IMR-90 (cell line): ENCODE data around the gene SNTG2. TPM values are rescaled to one million over a fixed set of nuclear protein-coding genes. Genes with fewer than 3 reads are reported as not detected.

Experiments used
- ATAC-seq: fragments of 200-7000 bp; cut with Tn5 transposase; 2 replicates; pipeline ENCODE4 v1.9.1; 2020; ENCODE audit warnings: low read depth, mild to moderate bottlenecking, moderate library complexity
- BruUV-seq: library from RNA; stranded (reverse); fragments of 400-500 nt; replicated peaks from 2 replicates; lab custom pipeline; 2021; lab: Mats Ljungman, UMichigan
- CTCF ChIA-PET: fragments of 300-600 bp; formaldehyde crosslinking; extraction: SDS; loops from one replicate; lab custom pipeline; 2021; ENCODE audit warnings: antibody characterized with exemption; lab: Yijun Ruan, JAX
- POLR2A ChIA-PET: fragments of 300-600 bp; sonication (Branson Sonifier 250); formaldehyde crosslinking; loops from one replicate; lab custom pipeline; 2022; ENCODE audit warnings: antibody characterized with exemption; ENCODE audit not compliant: unreplicated experiment; lab: Charles Lee
- DNase-seq: peaks from one replicate; pipeline ENCODE4 v3.0.0; 2013
- H2AFZ ChIP-seq: replicated peaks from 2 replicates; pipeline ENCODE3; 2013; ENCODE audit warnings: low read length, mild to moderate bottlenecking; ENCODE audit not compliant: poor library complexity
- H2AK5ac ChIP-seq: 2 replicates; pipeline ENCODE4 v1.6.1; 2013; ENCODE audit warnings: low read depth, low read length, inconsistent platforms
- H2AK9ac ChIP-seq: replicated peaks from 2 replicates; pipeline ENCODE3; 2013; ENCODE audit warnings: mild to moderate bottlenecking, low read depth, low read length, moderate library complexity; ENCODE audit not compliant: poor library complexity
- H2BK120ac ChIP-seq: 2 replicates; pipeline ENCODE4 v1.6.1; 2013; ENCODE audit warnings: low read depth, low read length, inconsistent platforms
- H2BK15ac ChIP-seq: 3 replicates; pipeline ENCODE4 v1.6.1; 2013; ENCODE audit warnings: low read depth, low read length, inconsistent platforms
- H2BK20ac ChIP-seq: 2 replicates; pipeline ENCODE4 v1.6.1; 2013; ENCODE audit warnings: low read depth, mild to moderate bottlenecking, inconsistent platforms, low read length, moderate library complexity
- H2BK5ac ChIP-seq: 2 replicates; pipeline ENCODE4 v1.6.1; 2013; ENCODE audit warnings: mild to moderate bottlenecking, low read depth, low read length, inconsistent platforms; ENCODE audit not compliant: poor library complexity, severe bottlenecking
- H3K14ac ChIP-seq: replicated peaks from 2 replicates; pipeline ENCODE4 v1.6.1; 2013; ENCODE audit warnings: low read depth, low read length, inconsistent platforms
- H3K18ac ChIP-seq: 2 replicates; pipeline ENCODE4 v1.6.1; 2013; ENCODE audit warnings: low read depth, low read length, control low read depth
- H3K23ac ChIP-seq: 2 replicates; pipeline ENCODE4 v1.6.1; 2013; ENCODE audit warnings: low read depth, low read length, inconsistent platforms
- H3K27ac ChIP-seq: 2 replicates; pipeline ENCODE4 v1.5.1; 2013; ENCODE audit warnings: mild to moderate bottlenecking, control low read depth, low read length; ENCODE audit not compliant: insufficient read depth
- H3K27me3 ChIP-seq: 2 replicates; pipeline ENCODE4 v1.6.1; 2013; ENCODE audit warnings: low read length; ENCODE audit not compliant: control insufficient read depth, insufficient read depth
- H3K36me3 ChIP-seq: 2 replicates; pipeline ENCODE4 v1.6.1; 2013; ENCODE audit warnings: low read length, mixed read lengths; ENCODE audit not compliant: control insufficient read depth, insufficient read depth
- H3K4ac ChIP-seq: 2 replicates; pipeline ENCODE4 v1.6.1; 2013; ENCODE audit warnings: low read depth, low read length, inconsistent platforms
- H3K4me1 ChIP-seq: 2 replicates; pipeline ENCODE4 v1.6.1; 2013; ENCODE audit warnings: low read length, mixed read lengths; ENCODE audit not compliant: control insufficient read depth, insufficient read depth
- H3K4me2 ChIP-seq: 2 replicates; pipeline ENCODE4 v1.6.1; 2013; ENCODE audit warnings: low read depth, mild to moderate bottlenecking, control low read depth, low read length, moderate library complexity
- H3K4me3 ChIP-seq: 2 replicates; pipeline ENCODE4 v1.5.1; 2013; ENCODE audit warnings: low read depth, mild to moderate bottlenecking, control low read depth, low read length, moderate library complexity; ENCODE audit not compliant: insufficient read depth
- H3K56ac ChIP-seq: 2 replicates; pipeline ENCODE4 v1.6.1; 2013; ENCODE audit warnings: low read length, inconsistent platforms; ENCODE audit not compliant: insufficient read depth; ENCODE audit errors: extremely low read depth
- H3K79me1 ChIP-seq, 2 experiments: 2 replicates each; pipeline ENCODE4 v1.6.1; 2013; ENCODE audit warnings: low read length in 2 of 2, inconsistent platforms in 1 of 2, low read depth in 1 of 2
- H3K9ac ChIP-seq: 2 replicates; pipeline ENCODE4 v1.6.1; 2013; ENCODE audit warnings: low read depth, low read length, control low read depth
- H3K9me1 ChIP-seq: 2 replicates; pipeline ENCODE4 v1.6.1; 2013; ENCODE audit warnings: low read length, inconsistent platforms; ENCODE audit not compliant: insufficient read depth
- H3K9me3 ChIP-seq: 2 replicates; pipeline ENCODE4 v1.6.1; 2013; ENCODE audit warnings: low read length; ENCODE audit not compliant: control insufficient read depth, insufficient read depth
- H4K20me1 ChIP-seq: 2 replicates; pipeline ENCODE4 v1.6.1; 2013; ENCODE audit warnings: low read length, inconsistent platforms; ENCODE audit not compliant: insufficient read depth
- H4K5ac ChIP-seq: 2 replicates; pipeline ENCODE4 v1.6.1; 2013; ENCODE audit warnings: mild to moderate bottlenecking, low read depth, low read length, control low read depth
- H4K8ac ChIP-seq, 2 experiments: 2 replicates each; pipeline ENCODE4 v1.6.1; 2013; ENCODE audit warnings: low read depth in 2 of 2, low read length in 2 of 2, control low read depth in 1 of 2, inconsistent platforms in 1 of 2
- H4K91ac ChIP-seq: 2 replicates; pipeline ENCODE4 v1.6.1; 2013; ENCODE audit warnings: low read depth, low read length, inconsistent platforms; ENCODE audit not compliant: insufficient read depth
- BHLHE40 ChIP-seq: fragments of 150-350 bp; IDR thresholded peaks from 2 replicates; pipeline ENCODE4 v1.6.1; 2016; ENCODE audit warnings: mild to moderate bottlenecking, low read depth, low read length
- CEBPB ChIP-seq: IDR thresholded peaks from 2 replicates; pipeline ENCODE4 v1.6.1; 2012; ENCODE audit warnings: low read depth, low read length, improper control_type of control experiment
- CHD1 ChIP-seq: IDR thresholded peaks from 2 replicates; pipeline ENCODE4 v1.6.1; 2012; ENCODE audit warnings: low read depth, low read length, improper control_type of control experiment
- ELK1 ChIP-seq: fragments of 150-350 bp; IDR thresholded peaks from 2 replicates; pipeline ENCODE4 v1.6.1; 2016; ENCODE audit warnings: low read depth, mild to moderate bottlenecking, low read length, moderate library complexity, borderline replicate concordance
- FOS ChIP-seq: fragments of 150-350 bp; IDR thresholded peaks from 2 replicates; pipeline ENCODE4 v1.6.1; 2016; ENCODE audit warnings: low read depth, low read length
- MAFK ChIP-seq: IDR thresholded peaks from 2 replicates; pipeline ENCODE4 v1.6.1; 2012; ENCODE audit warnings: low read depth, low read length, improper control_type of control experiment
- MAZ ChIP-seq: IDR thresholded peaks from 2 replicates; pipeline ENCODE4 v1.6.1; 2012; ENCODE audit warnings: low read depth, mild to moderate bottlenecking, low read length, improper control_type of control experiment, moderate library complexity, borderline replicate concordance
- MXI1 ChIP-seq: IDR thresholded peaks from 2 replicates; pipeline ENCODE4 v1.6.1; 2012; ENCODE audit warnings: low read depth, mild to moderate bottlenecking, low read length, moderate library complexity, borderline replicate concordance
- NFE2L2 ChIP-seq: fragments of 150-350 bp; IDR thresholded peaks from 2 replicates; pipeline ENCODE4 v1.6.1; 2016; ENCODE audit warnings: low read depth, mild to moderate bottlenecking, low read length
- POLR2A ChIP-seq: IDR thresholded peaks from 2 replicates; pipeline ENCODE4 v1.6.1; 2012; ENCODE audit warnings: mild to moderate bottlenecking, low read depth, low read length
- RAD21 ChIP-seq: IDR thresholded peaks from 2 replicates; pipeline ENCODE4 v1.6.1; 2012; ENCODE audit warnings: low read length, improper control_type of control experiment
- RFX5 ChIP-seq: IDR thresholded peaks from 2 replicates; pipeline ENCODE4 v1.8.0; 2012; ENCODE audit warnings: low read depth, mild to moderate bottlenecking, low read length, moderate library complexity
- SMC3 ChIP-seq: fragments of 150-350 bp; IDR thresholded peaks from 2 replicates; pipeline ENCODE4 v1.6.1; 2016; ENCODE audit warnings: low read depth, mild to moderate bottlenecking, antibody characterized with exemption, low read length, moderate library complexity
- WGBS, 2 experiments: methylation state at CpG; one replicate each; pipeline versions ENCODE4 v1.1.5 to v1.1.7; 2013; ENCODE audit warnings: missing lambda C conversion rate in 2 of 2; ENCODE audit not compliant: insufficient read length in 1 of 2; ENCODE audit errors: extremely low coverage in 2 of 2; 5-methylcytosine and 5-hydroxymethylcytosine counted together
- dilution Hi-C: fragments of 300-500 bp; cut with HindIII; formaldehyde crosslinking; loops from one replicate; pipeline ENCODE4 v1.14.3; 2018; ENCODE audit warnings: low sequenced_read_pairs; ENCODE audit not compliant: unreplicated experiment
- in situ Hi-C: fragments of 300-500 bp; cut with MboI; formaldehyde crosslinking; loops from 3 replicates; pipeline ENCODE4 v1.14.3; 2019; ENCODE audit warnings: low sequenced_read_pairs, inconsistent platforms, mixed read lengths
- intact Hi-C: fragments of 100-400 bp; cut with micrococcal nuclease; formaldehyde crosslinking; loops from 2 replicates; pipeline ENCODE4 v1.10.0; 2022
- polyA plus RNA-seq, 3 experiments: library from polyadenylated mRNA; depleted of rRNA; stranded (reverse); fragments of >200 nt; gene quantifications; 2 replicates each; pipeline ENCODE4 v1.2.3, GENCODE V29; 2012; ENCODE audit warnings: low replicate concordance in 1 of 3
- total RNA-seq: library from RNA; depleted of rRNA; stranded (reverse); fragments of >200 nt; gene quantifications from 2 replicates; pipeline ENCODE4 v1.2.3, GENCODE V29; 2012

Gene SNTG2
- total and polyA plus RNA-seq, 2 of the 4 experiments (the other 2 are of a cell fraction), result under 0.01 to 0.17 TPM

DNA sequence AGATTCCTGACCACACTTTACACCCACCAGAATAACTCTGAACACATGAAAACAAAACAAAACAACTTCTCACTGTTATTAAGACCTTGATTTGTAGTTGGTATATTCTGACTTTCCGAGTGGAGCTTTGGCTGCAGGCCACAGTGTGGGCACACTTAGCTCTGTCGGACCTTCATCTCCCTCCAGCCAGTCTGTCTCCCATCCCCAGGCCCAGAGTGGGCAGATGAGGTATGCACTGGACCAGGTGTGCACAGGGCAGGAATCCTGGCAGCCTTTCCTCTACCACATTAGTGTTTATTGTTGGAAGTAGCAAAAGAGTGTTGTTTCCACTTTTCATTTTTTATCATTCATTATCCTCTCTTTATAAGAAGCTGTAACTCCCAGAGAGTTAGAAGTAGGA is 243.2 kb downstream of the SNTG2 start:
- Histone ChIP-seq H2AFZ (no peak overlapping the region), H3K79me1 (no peaks in the 10 kb centered on the region), H4K8ac (no peak overlapping the region), H3K36me3 (no peaks in the 10 kb centered on the region), H3K9me3 (peaks cover 9% of the 10 kb centered on the region), H3K4me3 (no peak overlapping the region), H3K18ac (no peak overlapping the region), H4K5ac (no peak overlapping the region), H3K14ac (no peak overlapping the region), H3K4ac (no peak overlapping the region), H2BK5ac (no peak overlapping the region), H4K91ac (no peak overlapping the region), H3K23ac (no peak overlapping the region), H4K20me1 (no peaks in the 10 kb centered on the region), H3K9ac (no peak overlapping the region), H3K9me1 (no peaks in the 10 kb centered on the region), H2BK15ac (no peak overlapping the region), H2BK120ac (no peak overlapping the region), H2AK5ac (no peak overlapping the region), H3K27me3 (no peaks in the 10 kb centered on the region), H3K4me1 (no peaks in the 10 kb centered on the region), H3K27ac (no peak overlapping the region), H3K56ac (no peak overlapping the region), H2AK9ac (no peak overlapping the region), H3K4me2 (no peak overlapping the region), H2BK20ac (no peak overlapping the region)
- DNase-seq (no peak), ATAC-seq (no peak)
- no CpG with 5 or more reads among the region's 2 CpGs for WGBS, 2 experiments
- dilution Hi-C loops, result no loop called here
- POLR2A ChIA-PET, result no interaction called here
- in situ Hi-C loops, result no loop called here
- CTCF ChIA-PET, result no interaction called here
- TF ChIP-seq SMC3, result no peak
- TF ChIP-seq MAFK, result no peak
- TF ChIP-seq MAZ, result no peak
- TF ChIP-seq ELK1, result no peak
- TF ChIP-seq RFX5, result no peak
- no peak for TF ChIP-seq CEBPB
- no peak for TF ChIP-seq CHD1
- no peak for TF ChIP-seq NFE2L2
- TF ChIP-seq MXI1, result no peak
- no peak for TF ChIP-seq RAD21
- TF ChIP-seq BHLHE40, result no peak
- TF ChIP-seq POLR2A, result no peak
- no peak for TF ChIP-seq FOS
- no TSS peak for BruUV-seq
- intact Hi-C loops, result no loop called here
